Measurements from ENCODE around the gene LHFPL2. TPM values are rescaled to one million over a fixed set of nuclear protein-coding genes. Genes with fewer than 3 reads are reported as not detected.

LHFPL2 gene
- total and polyA plus RNA-seq, 4 donors = 6.5 to 49.4 (median 47.7) TPM

GRCh38 chr5:78574131-78574673 lies 74.4 kb downstream of the LHFPL2 start:
- Histone ChIP-seq H3K4me3 (no peak overlapping the region), H3K9me3 (ENCODE audit: control insufficient read depth in 4 of 4, insufficient read depth in 3 of 4, low read length in 3 of 4) (peaks cover 0 to 2% (median 0%) of the 10 kb centered on the region in 4 donors), H3K27ac (ENCODE audit: low read depth in 1 of 2, low read length in 1 of 2) (no peak overlapping the region), H3K27me3 (ENCODE audit: control insufficient read depth in 3 of 3, insufficient read depth in 3 of 3, low read length in 2 of 3) (no peaks in the 10 kb centered on the region), H3K9ac (ENCODE audit: insufficient read depth in 1 of 2, low read length in 2 of 2) (no peak overlapping the region), H3K4me1 (ENCODE audit: control insufficient read depth in 5 of 5, insufficient read depth in 5 of 5, low read length in 5 of 5) (peaks cover 9 to 27% (median 18%) of the 10 kb centered on the region in 5 donors), H3K36me3 (ENCODE audit: control insufficient read depth in 4 of 4, insufficient read depth in 4 of 4, low read length in 4 of 4) (peaks cover 0 to 3% (median 0%) of the 10 kb centered on the region in 4 donors)
- TF ChIP-seq CTCF (IDR thresholded peaks at IDR 0.05; ENCODE audit: control extremely low read depth, extremely low read depth) = no peak
- DNase-seq (no peak), ATAC-seq (ENCODE audit: insufficient read depth, low FRiP score) (no peak)
- 39 to 51% methylated on average over 4 of the region's 4 CpGs for WGBS, 2 donors

GRCh38 chr5:78573318-78573717 lies 75.3 kb downstream of the LHFPL2 start:
- peaks cover 0 to 3% (median 0%) of the 10 kb centered on the region in 4 donors for H3K36me3 ChIP-seq (ENCODE audit: control insufficient read depth in 4 of 4, insufficient read depth in 4 of 4, low read length in 4 of 4)
- DNase-seq (no peak), ATAC-seq (ENCODE audit: insufficient read depth, low FRiP score) (no peak)
- 76 to 83% methylated on average over 2 of the region's 2 CpGs for WGBS, 2 donors
- H3K27me3 ChIP-seq (ENCODE audit: control insufficient read depth in 3 of 3, insufficient read depth in 3 of 3, low read length in 2 of 3) = no peaks in the 10 kb centered on the region
- H3K9me3 ChIP-seq (ENCODE audit: control insufficient read depth in 4 of 4, insufficient read depth in 3 of 4, low read length in 3 of 4) = peaks cover 0 to 2% (median 0%) of the 10 kb centered on the region in 4 donors
- peaks cover 11 to 36% (median 22%) of the 10 kb centered on the region in 5 donors for H3K4me1 ChIP-seq (ENCODE audit: control insufficient read depth in 5 of 5, insufficient read depth in 5 of 5, low read length in 5 of 5)
- no peak for TF ChIP-seq CTCF (IDR thresholded peaks at IDR 0.05; ENCODE audit: control extremely low read depth, extremely low read depth)
- no peak overlapping the region for H3K9ac ChIP-seq (ENCODE audit: insufficient read depth in 1 of 2, low read length in 2 of 2)
- no peak overlapping the region for H3K4me3 ChIP-seq
- H3K27ac ChIP-seq (ENCODE audit: low read depth in 1 of 2, low read length in 1 of 2) = peak overlapping the region in 1 of 2 donors; percentile 32

- no peak overlapping the region for H3K4me3 ChIP-seq
- peaks cover 0 to 3% (median 0%) of the 10 kb centered on the region in 4 donors for H3K36me3 ChIP-seq (ENCODE audit: control insufficient read depth in 4 of 4, insufficient read depth in 4 of 4, low read length in 4 of 4)
- no peak overlapping the region for H3K27ac ChIP-seq (ENCODE audit: low read depth in 1 of 2, low read length in 1 of 2)
- 94 to 95% methylated on average over 5 of the region's 5 CpGs for WGBS, 2 donors
- H3K4me1 ChIP-seq (ENCODE audit: control insufficient read depth in 5 of 5, insufficient read depth in 5 of 5, low read length in 5 of 5) = peaks cover 12 to 27% (median 16%) of the 10 kb centered on the region in 5 donors
- DNase-seq (no peak), ATAC-seq (ENCODE audit: insufficient read depth, low FRiP score) (no peak)
- no peak overlapping the region for H3K9ac ChIP-seq (ENCODE audit: insufficient read depth in 1 of 2, low read length in 2 of 2)
- no peaks in the 10 kb centered on the region for H3K27me3 ChIP-seq (ENCODE audit: control insufficient read depth in 3 of 3, insufficient read depth in 3 of 3, low read length in 2 of 3)
- peaks cover 0 to 2% (median 0%) of the 10 kb centered on the region in 4 donors for H3K9me3 ChIP-seq (ENCODE audit: control insufficient read depth in 4 of 4, insufficient read depth in 3 of 4, low read length in 3 of 4)
- TF ChIP-seq CTCF (IDR thresholded peaks at IDR 0.05; ENCODE audit: control extremely low read depth, extremely low read depth) = no peak
These were observed 77.9 kb downstream of the LHFPL2 start for GRCh38 chr5:78570646-78571045.
